HepG2 (cell line): ENCODE measurements around the gene EBF3. TPM values are rescaled to one million over a fixed set of nuclear protein-coding genes. Genes with fewer than 3 reads are reported as not detected.

Experiments
- ARNT ChIP-seq: fragments of 450-650 bp; IDR thresholded peaks from 2 replicates; pipeline ENCODE4 v1.6.1; 2017
- CREM ChIP-seq, 2 experiments: sonication (generic) in 1 of 2; formaldehyde crosslinking in 1 of 2; IDR thresholded peaks; 2 replicates each; pipeline versions ENCODE4 v1.4.0 to v1.6.1; 2016 to 2020; ENCODE audit warnings: antibody characterized with exemption in 1 of 2, mild to moderate bottlenecking in 1 of 2, missing genetic modification reagents in 1 of 2
- ELF3 ChIP-seq: IDR thresholded peaks from 2 replicates; pipeline ENCODE4 v1.6.1; 2016; ENCODE audit warnings: missing genetic modification reagents, missing compliant biosample characterization
- NRL ChIP-seq: sonication (generic); formaldehyde crosslinking; IDR thresholded peaks from 2 replicates; pipeline ENCODE4 v1.5.0; 2020; ENCODE audit warnings: missing genetic modification reagents, mild to moderate bottlenecking, moderate library complexity, borderline replicate concordance
- PPARG ChIP-seq: conservative IDR thresholded peaks from 2 replicates; pipeline ENCODE4 v1.6.1; 2016; ENCODE audit warnings: missing biosample characterization, missing genetic modification reagents
- RELA ChIP-seq: sonication (generic); formaldehyde crosslinking; IDR thresholded peaks from 2 replicates; pipeline ENCODE4 v1.4.0; 2020; ENCODE audit warnings: missing genetic modification reagents
- THAP8 ChIP-seq: sonication (generic); formaldehyde crosslinking; IDR thresholded peaks from 2 replicates; pipeline ENCODE4 v1.5.1; 2020; ENCODE audit warnings: missing genetic modification reagents, mild to moderate bottlenecking, borderline replicate concordance
- ZNF703 ChIP-seq: sonication (generic); formaldehyde crosslinking; IDR thresholded peaks from 2 replicates; pipeline ENCODE4 v1.5.1; 2020; ENCODE audit warnings: missing genetic modification reagents, mild to moderate bottlenecking, moderate library complexity, borderline replicate concordance
- ZNF704 ChIP-seq: sonication (generic); formaldehyde crosslinking; IDR thresholded peaks from 2 replicates; pipeline ENCODE4 v1.8.1; 2023; ENCODE audit warnings: mild to moderate bottlenecking, inconsistent platforms, moderate library complexity, missing genetic modification reagents, borderline replicate concordance
- polyA plus RNA-seq, 8 experiments: library from polyadenylated mRNA; depleted of rRNA in 3 of 8; stranded (reverse) in 7 of 8; unstranded in 1 of 8; fragments of >200 nt; fragmentation: Illumina TruSeq in 4 of 8; extraction: Trizol in 4 of 8; gene quantifications; 2 replicates each; pipeline versions ENCODE4 v1.2.1 to v1.2.3, GENCODE V29; 2011 to 2016; ENCODE audit warnings: low read depth in 4 of 8, missing spikeins in 1 of 8, mixed read lengths in 1 of 8; ENCODE audit not compliant: insufficient read depth in 1 of 8
- total RNA-seq, 5 experiments: library from RNA; depleted of rRNA; stranded (reverse); fragments of >200 nt; fragmentation: Illumina TruSeq; extraction: Trizol; gene quantifications; 2 replicates each; pipeline ENCODE4 v1.2.3, GENCODE V29; 2016; ENCODE audit warnings: low read depth in 1 of 5
- TF ChIP-seq, protein P1 (sequence below): sonication (generic); formaldehyde crosslinking; IDR thresholded peaks from 2 replicates; pipeline ENCODE4 v1.5.1; 2020; ENCODE audit warnings: mild to moderate bottlenecking, missing genetic modification reagents, moderate library complexity
- TF ChIP-seq, protein P2 (sequence below): IDR thresholded peaks from 2 replicates; pipeline ENCODE4 v1.6.1; 2016; ENCODE audit warnings: missing compliant biosample characterization, missing genetic modification reagents, borderline replicate concordance

EBF3 gene
- total and polyA plus RNA-seq, 2 of the 13 experiments (the other 11 are each of a cell fraction or from before 2014, with no cell fraction given) = not detected

GRCh38 chr10:129811208-129811607 is 152.9 kb downstream of the EBF3 start (continued):
- TF ChIP-seq RELA (CRISPR knock-in tag) (no peak), THAP8 (CRISPR knock-in tag) (no peak), ZNF703 (CRISPR knock-in tag) (no peak), ZNF704 (no peak), ARNT (no peak), PPARG (CRISPR knock-in tag) (no peak), ELF3 (CRISPR knock-in tag) (no peak), CREM (IDR thresholded peaks at IDR 0.05) (no peak), CREM (CRISPR knock-in tag; IDR thresholded peaks at IDR 0.05) (no peak), NRL (CRISPR knock-in tag) (no peak)
- TF ChIP-seq, protein P1, sequence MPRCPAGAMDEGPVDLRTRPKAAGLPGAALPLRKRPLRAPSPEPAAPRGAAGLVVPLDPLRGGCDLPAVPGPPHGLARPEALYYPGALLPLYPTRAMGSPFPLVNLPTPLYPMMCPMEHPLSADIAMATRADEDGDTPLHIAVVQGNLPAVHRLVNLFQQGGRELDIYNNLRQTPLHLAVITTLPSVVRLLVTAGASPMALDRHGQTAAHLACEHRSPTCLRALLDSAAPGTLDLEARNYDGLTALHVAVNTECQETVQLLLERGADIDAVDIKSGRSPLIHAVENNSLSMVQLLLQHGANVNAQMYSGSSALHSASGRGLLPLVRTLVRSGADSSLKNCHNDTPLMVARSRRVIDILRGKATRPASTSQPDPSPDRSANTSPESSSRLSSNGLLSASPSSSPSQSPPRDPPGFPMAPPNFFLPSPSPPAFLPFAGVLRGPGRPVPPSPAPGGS = no peak
- TF ChIP-seq, protein P2, sequence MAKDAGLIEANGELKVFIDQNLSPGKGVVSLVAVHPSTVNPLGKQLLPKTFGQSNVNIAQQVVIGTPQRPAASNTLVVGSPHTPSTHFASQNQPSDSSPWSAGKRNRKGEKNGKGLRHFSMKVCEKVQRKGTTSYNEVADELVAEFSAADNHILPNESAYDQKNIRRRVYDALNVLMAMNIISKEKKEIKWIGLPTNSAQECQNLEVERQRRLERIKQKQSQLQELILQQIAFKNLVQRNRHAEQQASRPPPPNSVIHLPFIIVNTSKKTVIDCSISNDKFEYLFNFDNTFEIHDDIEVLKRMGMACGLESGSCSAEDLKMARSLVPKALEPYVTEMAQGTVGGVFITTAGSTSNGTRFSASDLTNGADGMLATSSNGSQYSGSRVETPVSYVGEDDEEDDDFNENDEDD (CRISPR knock-in tag) = no peak
